T-helper 1 cell treated with Interleukin-12 subunit alpha and Interleukin-12 subunit beta and Interleukin-4 antibody, amounts not matched to agents 30 μg/mL and 1 μg/mL, for 36 hours (primary cell): ENCODE measurements around the gene KIAA1328.
"Not testable (repeated sequence)": the region's sequence is repeated elsewhere in the genome, so short reads cannot be mapped to it uniquely, and the experiment has no call there.

ENCODE experiments used
- H3K27ac Mint-ChIP-seq: one replicate; pipeline ENCODE4 v1.8.0; 2021; ENCODE audit warnings: mild to moderate bottlenecking, mixed read lengths
- H3K27me3 Mint-ChIP-seq: one replicate; pipeline ENCODE4 v1.8.0; 2021; ENCODE audit warnings: low read depth, mixed read lengths
- H3K36me3 Mint-ChIP-seq: one replicate; pipeline ENCODE4 v1.8.0; 2021; ENCODE audit warnings: low read depth, mixed read lengths
- H3K4me1 Mint-ChIP-seq: one replicate; pipeline ENCODE4 v1.8.0; 2021; ENCODE audit warnings: low read depth, mixed read lengths
- H3K4me3 Mint-ChIP-seq: one replicate; pipeline ENCODE4 v1.8.0; 2021; ENCODE audit warnings: mild to moderate bottlenecking, moderate library complexity, mixed read lengths
- H3K9me3 Mint-ChIP-seq: one replicate; pipeline ENCODE4 v1.8.0; 2021; ENCODE audit warnings: mixed read lengths

KIAA1328 gene

DNA sequence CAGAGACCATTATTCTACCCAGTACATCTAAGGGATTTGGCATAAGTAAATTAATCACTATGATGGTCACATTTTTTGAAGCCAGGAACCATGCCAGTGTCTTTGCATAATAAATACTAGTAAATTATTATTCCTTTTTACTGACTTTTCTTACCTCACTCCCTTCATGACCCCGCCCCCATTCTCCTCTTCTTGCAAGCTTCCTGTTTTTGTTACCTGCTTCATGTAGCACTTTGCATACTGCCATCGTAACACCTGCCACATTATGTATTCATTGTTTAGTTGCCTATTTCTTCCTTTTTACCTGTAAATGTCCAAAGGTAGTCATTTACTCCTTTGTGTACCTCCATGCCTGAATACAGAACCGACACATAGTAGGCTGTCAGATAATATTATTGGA lies 309.5 kb downstream of the KIAA1328 start:
- H3K9me3 Mint-ChIP-seq, result no peaks in the 10 kb centered on the region
- H3K4me1 Mint-ChIP-seq, result no peaks in the 10 kb centered on the region
- no peaks in the 10 kb centered on the region for H3K27me3 Mint-ChIP-seq
- no peak overlapping the region for H3K4me3 Mint-ChIP-seq
- H3K36me3 Mint-ChIP-seq, result no peaks in the 10 kb centered on the region
- H3K27ac Mint-ChIP-seq, result no peak overlapping the region

DNA sequence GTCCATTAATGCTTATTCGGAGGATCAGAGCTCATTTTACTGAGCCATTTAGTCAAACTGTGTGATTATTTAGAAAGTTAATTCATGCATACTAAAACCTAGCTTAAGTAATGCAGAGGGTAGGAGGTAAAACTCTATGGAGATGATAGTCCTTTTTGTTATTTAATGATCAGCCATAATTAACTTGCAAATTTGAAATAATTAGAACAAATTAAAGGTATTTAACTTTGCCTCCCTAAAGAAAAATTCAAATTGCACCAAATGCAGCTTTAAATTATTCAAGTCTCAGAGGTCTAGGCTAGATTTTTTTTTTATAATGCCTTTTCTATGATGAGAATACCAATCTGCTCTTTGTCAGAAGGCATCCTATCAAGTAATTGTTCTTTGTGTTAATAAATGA lies 310.9 kb downstream of the KIAA1328 start:
- no peaks in the 10 kb centered on the region for H3K9me3 Mint-ChIP-seq
- H3K27ac Mint-ChIP-seq, result no peak overlapping the region
- H3K27me3 Mint-ChIP-seq, result no peaks in the 10 kb centered on the region
- no peak overlapping the region for H3K4me3 Mint-ChIP-seq
- H3K4me1 Mint-ChIP-seq, result no peaks in the 10 kb centered on the region
- H3K36me3 Mint-ChIP-seq, result no peaks in the 10 kb centered on the region

DNA sequence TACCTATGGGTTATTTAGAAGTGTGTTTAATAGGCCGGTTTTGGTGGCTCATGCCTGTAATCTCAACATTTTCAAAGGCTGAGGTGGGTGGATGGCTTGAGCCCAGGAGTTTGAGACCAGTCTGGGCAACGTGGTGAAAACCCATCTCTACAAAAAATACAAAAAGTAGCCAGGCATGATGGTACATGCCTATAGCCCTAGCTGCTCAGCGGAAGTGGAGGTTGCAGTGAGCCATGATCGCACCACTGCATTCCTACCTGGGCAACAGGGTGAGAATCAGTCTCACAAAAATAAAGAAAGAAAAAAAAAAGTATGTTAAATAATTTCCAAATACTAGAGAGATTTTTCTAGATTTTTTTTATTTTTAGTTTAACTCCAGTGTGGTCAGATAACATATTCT lies 316.0 kb downstream of the KIAA1328 start:
- Mint-ChIP-seq H3K36me3 (no peaks in the 10 kb centered on the region), H3K27ac (no peak overlapping the region), H3K9me3 (no peaks in the 10 kb centered on the region), H3K4me1 (no peaks in the 10 kb centered on the region), H3K27me3 (no peaks in the 10 kb centered on the region), H3K4me3 (no peak overlapping the region)

DNA sequence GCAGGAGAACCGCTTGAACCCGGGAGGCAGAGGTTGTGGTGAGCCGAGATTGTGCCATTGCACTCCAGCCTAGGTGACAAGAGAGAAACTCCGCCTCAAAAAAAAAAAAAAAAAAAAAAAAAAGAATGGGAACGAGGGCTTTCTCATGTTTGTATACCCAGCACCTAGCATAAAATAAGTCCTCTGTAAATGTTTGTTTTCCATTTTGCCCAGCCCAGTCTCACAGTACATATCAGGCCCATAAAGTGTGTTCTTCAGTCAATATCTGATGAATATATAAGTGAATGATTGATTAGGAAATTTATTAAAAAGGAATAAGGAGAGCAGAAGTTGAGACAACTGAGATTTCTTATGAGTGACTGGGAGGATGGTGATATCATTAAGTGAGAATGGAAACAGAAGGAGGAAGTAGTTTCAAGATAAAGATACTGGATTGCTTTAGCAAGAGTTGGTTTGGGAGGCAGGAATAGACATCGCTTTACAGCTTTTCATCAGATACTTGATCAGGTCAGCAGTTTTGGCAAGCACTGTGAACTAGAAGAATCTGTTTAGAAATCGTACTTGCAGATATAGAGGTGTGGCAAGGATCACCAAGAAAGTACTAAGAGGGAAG lies 327.5 kb downstream of the KIAA1328 start:
- no peaks in the 10 kb centered on the region for H3K27me3 Mint-ChIP-seq
- H3K9me3 Mint-ChIP-seq, result no peaks in the 10 kb centered on the region
- H3K4me3 Mint-ChIP-seq, result no peak overlapping the region
- H3K4me1 Mint-ChIP-seq, result no peaks in the 10 kb centered on the region
- H3K36me3 Mint-ChIP-seq, result no peaks in the 10 kb centered on the region
- no peak overlapping the region for H3K27ac Mint-ChIP-seq

DNA sequence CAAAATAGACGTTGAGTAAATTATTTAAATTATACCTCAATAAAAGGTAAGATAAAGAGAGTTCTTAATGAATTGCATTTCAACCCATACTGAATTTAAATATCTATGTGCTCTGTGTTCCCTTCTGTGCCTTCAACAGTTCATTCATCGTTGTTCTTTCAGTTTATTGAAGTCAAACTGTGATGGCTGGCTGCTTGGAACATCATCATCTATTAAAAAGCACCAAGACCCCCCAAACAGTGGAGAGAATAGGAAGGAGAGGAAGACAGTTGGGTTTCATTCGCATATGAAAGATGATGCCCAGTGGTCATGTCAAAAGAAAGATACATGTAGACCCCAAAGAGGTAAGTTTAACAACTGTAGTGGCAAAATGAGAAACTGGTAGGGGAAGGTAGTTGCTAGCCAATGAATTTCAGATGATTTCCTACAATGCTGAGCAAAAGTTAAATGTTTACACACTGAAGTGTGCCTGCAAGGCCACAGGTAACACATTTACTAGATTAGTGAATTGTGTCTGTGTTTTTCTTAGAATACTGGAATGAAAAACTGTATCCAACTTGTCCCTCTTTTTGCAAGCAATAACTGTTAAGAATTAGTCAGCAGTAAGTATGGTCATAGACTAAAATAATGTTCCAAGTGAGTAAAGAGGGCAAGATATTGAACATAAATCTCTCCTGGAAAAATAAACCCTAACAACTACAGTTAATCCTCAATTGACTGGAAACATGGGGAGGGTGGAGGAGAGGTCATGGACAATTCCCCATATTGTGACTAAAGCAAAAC lies 331.3 kb downstream of the KIAA1328 start:
- Mint-ChIP-seq H3K9me3 (no peaks in the 10 kb centered on the region), H3K27ac (no peak overlapping the region), H3K4me3 (no peak overlapping the region), H3K36me3 (no peaks in the 10 kb centered on the region), H3K4me1 (no peaks in the 10 kb centered on the region), H3K27me3 (no peaks in the 10 kb centered on the region)

DNA sequence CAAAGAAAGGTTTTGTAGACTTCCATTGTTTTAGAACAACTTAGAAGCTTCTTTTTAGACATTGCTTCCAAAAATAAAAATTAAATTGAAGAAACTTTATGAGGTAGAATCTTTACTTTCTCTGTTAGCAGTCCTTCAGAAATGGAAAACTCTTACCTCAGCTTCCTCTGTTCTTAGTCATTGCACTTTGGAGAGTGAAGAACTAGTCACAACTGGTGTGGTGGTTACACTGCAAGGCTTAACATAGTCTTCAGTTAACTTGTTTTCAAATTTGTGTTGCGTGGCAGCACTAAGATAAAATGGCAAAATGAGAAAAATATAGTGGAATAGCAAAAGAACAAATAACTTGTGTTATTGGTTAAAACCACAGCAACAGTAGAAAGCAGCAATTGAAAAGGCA lies 332.6 kb downstream of the KIAA1328 start:
- Mint-ChIP-seq H3K4me1 (no peaks in the 10 kb centered on the region), H3K27me3 (no peaks in the 10 kb centered on the region), H3K36me3 (no peaks in the 10 kb centered on the region), H3K27ac (no peak overlapping the region), H3K4me3 (no peak overlapping the region), H3K9me3 (no peaks in the 10 kb centered on the region)

DNA sequence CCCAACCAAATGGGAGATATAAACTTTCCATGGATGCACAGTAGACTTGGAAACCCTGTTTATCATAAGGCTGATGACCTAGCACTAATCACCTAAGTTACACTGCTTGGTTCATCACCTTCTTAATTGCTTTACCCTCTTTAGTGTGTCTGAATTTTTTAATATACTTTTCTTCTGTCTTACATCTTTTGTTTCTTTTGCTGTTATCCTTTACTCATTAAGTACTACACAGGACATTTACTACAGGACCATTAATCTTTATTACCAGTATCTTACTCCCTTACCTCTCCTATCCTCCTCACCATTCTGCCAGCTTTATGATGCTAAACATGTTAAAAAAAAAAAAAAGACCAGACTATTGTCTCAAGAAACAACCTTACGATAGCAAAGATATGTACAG lies 333.6 kb downstream of the KIAA1328 start:
- Mint-ChIP-seq H3K27me3 (no peaks in the 10 kb centered on the region), H3K9me3 (no peaks in the 10 kb centered on the region), H3K4me3 (no peak overlapping the region), H3K27ac (no peak overlapping the region), H3K36me3 (no peaks in the 10 kb centered on the region), H3K4me1 (no peaks in the 10 kb centered on the region)

DNA sequence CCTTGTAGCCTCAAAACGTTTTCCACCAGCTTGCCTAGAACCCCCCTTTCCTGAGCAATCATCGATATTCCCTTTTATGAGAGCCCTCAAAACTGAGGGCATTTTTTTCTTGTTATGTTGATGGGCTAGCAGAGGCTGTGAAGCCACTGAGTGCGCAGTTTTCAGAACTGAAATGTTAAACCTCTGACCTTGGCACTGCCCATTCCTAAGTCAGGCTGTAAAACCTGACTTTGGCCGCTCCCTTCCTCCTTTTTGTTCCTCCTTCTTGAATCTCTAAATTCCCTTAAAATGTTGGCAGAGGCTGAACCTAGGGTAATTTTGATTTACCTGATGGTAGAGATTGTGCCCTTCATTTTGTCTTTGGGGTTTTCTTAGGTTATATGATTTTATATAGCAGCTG lies 334.2 kb downstream of the KIAA1328 start:
- Mint-ChIP-seq H3K4me3 (no peak overlapping the region), H3K27me3 (no peaks in the 10 kb centered on the region), H3K36me3 (no peaks in the 10 kb centered on the region), H3K9me3 (no peaks in the 10 kb centered on the region), H3K4me1 (no peaks in the 10 kb centered on the region), H3K27ac (no peak overlapping the region)

DNA sequence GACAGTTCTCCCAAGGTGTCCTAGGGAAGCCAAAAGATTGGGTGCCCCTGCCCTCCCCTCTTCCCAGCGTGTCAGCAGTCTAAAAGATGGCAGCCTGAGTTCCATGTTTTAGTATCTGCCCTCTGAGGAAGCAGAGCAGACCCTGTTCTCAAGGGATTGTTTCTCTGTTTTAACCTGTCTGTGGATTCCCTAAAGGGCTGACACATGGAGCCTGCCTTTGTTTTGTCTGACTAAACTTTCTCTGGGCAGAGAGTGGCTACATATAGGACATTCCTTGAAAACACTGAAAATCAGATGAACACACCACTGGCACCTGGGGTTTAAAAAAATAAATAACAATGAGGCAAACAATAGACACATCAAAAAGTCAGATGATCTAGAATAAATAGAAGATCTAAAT lies 337.6 kb downstream of the KIAA1328 start:
- Mint-ChIP-seq H3K4me1 (no peaks in the 10 kb centered on the region), H3K27ac (no peak overlapping the region), H3K27me3 (no peaks in the 10 kb centered on the region), H3K4me3 (no peak overlapping the region), H3K36me3 (no peaks in the 10 kb centered on the region), H3K9me3 (no peaks in the 10 kb centered on the region)

DNA sequence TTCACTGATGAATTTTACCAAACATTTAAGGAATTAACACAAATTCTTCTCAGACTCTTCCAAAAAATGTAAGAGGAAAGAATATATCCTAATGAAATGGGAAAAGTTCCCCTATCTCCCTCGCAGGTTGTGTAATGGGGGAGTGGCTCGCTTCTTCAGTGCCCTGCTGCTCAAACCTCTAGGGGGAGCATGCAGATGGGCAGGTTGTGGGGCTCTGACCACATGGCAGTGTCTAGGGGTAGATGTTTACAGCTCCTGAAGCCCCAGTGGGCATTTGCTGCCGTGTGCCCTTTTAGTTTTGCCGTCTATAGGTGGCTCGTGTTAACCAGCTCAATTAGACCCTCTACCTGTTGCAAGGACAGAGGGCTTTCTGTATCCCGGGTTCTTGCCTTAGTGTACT lies 338.0 kb downstream of the KIAA1328 start:
- not testable (repeated sequence) for H3K9me3 Mint-ChIP-seq, H3K4me3 Mint-ChIP-seq, H3K27me3 Mint-ChIP-seq, H3K36me3 Mint-ChIP-seq, H3K4me1 Mint-ChIP-seq, H3K27ac Mint-ChIP-seq

DNA sequence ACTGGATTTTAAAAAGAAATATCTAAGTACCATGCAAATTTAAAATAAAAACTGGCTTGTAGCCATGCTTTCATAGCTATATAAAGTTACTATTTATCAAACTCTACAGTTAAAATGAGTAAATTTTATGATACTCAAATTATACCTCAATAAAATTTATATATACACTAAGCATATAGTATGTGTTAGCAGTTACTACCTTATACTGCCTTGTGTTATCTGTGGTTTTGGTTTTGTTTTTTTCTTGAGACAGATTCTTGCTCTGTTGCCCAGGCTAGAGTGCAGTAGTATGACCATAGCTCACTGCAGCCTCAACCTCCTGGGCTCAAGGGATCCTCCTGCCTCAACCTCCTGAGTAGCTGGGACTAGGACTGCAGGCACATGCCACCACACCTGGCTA lies 342.1 kb downstream of the KIAA1328 start:
- H3K9me3 Mint-ChIP-seq, result no peaks in the 10 kb centered on the region
- H3K4me1 Mint-ChIP-seq, result no peaks in the 10 kb centered on the region
- H3K36me3 Mint-ChIP-seq, result no peaks in the 10 kb centered on the region
- H3K27ac Mint-ChIP-seq, result no peak overlapping the region
- H3K27me3 Mint-ChIP-seq, result no peaks in the 10 kb centered on the region
- H3K4me3 Mint-ChIP-seq, result no peak overlapping the region

DNA sequence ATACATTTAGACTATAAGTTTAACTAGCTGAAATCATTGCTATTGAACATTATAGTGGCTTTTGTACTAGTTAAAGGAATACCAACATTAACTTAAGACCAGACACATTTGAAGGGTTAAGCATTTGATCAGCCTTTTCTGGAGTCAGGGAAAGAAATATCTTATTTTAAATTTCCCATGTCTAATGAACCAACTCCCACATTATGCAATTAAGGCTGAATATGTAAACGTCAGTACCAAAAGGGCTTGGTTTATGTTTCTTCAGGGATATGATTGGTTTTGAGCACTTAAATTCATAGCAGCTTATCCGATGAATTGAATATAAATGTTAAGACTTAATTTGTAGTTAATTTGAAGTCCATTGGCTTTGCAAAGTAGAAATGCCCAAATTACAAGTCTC lies 344.5 kb downstream of the KIAA1328 start:
- H3K36me3 Mint-ChIP-seq, result no peaks in the 10 kb centered on the region
- H3K27me3 Mint-ChIP-seq, result no peaks in the 10 kb centered on the region
- H3K4me1 Mint-ChIP-seq, result no peaks in the 10 kb centered on the region

DNA sequence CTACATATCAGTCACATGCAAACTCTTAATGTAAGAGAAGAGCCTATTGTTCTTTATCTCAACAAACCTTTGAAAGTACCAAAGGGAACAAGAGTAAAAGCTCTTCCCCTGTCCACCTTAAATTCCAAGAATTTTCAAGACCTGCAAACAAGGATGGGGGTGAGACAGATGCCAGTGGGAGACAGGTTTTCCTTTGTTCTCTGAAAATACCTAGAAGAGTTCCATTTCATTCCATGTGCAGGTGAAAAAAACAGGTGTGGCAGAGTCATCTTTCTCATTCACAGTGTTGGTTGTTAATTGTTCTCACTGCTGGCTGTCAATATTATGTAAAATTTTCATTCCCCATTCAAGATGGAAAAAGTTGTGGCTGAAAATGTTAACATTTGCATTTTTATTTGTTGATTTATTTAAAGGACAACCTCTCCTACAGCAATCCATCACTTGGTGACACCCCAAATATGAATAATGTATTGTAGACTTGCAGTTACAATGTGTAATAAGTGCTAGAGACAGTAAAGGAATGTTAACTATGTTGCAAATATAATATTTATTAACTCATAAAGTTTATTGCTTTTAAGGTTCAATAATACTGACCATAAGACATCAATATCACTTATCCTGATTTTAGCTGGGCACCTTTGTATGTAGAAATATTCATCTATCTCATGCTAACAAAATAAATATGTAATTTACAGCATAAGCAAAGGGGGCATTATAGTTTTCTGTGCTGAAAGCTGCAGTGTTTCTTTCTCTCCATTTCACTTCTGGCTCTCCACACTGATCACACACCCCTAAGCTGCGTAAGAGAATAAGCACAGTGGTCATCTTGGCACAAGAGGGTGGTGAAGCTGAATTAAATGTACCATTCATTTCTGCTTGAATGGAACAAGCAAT lies 347.0 kb downstream of the KIAA1328 start:
- no peak overlapping the region for H3K4me3 Mint-ChIP-seq
- H3K27me3 Mint-ChIP-seq, result no peaks in the 10 kb centered on the region
- no peaks in the 10 kb centered on the region for H3K36me3 Mint-ChIP-seq
- no peaks in the 10 kb centered on the region for H3K4me1 Mint-ChIP-seq
- H3K27ac Mint-ChIP-seq, result no peak overlapping the region
- H3K9me3 Mint-ChIP-seq, result no peaks in the 10 kb centered on the region

More for the DNA sequence above, 344.5 kb downstream of the KIAA1328 start:
- Mint-ChIP-seq H3K27ac (no peak overlapping the region), H3K9me3 (no peaks in the 10 kb centered on the region), H3K4me3 (no peak overlapping the region)

DNA sequence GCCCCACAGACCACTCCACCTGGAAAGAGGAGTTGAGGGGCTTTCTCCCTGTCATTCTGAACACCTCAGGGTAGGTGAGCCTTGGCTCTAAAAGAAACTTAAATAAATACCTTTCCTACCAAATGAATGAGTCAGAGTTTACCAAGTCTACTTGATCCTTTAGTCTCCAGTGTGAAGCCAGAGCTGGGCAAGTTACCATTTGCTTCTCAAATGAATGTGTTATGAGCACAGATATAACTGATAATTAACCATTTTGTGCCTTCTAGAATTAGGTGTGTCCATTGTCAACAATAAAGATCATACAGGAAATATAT lies 347.7 kb downstream of the KIAA1328 start:
- H3K4me3 Mint-ChIP-seq, result no peak overlapping the region
- H3K27me3 Mint-ChIP-seq, result no peaks in the 10 kb centered on the region
- H3K4me1 Mint-ChIP-seq, result no peaks in the 10 kb centered on the region
- no peak overlapping the region for H3K27ac Mint-ChIP-seq
- no peaks in the 10 kb centered on the region for H3K9me3 Mint-ChIP-seq
- H3K36me3 Mint-ChIP-seq, result no peaks in the 10 kb centered on the region

DNA sequence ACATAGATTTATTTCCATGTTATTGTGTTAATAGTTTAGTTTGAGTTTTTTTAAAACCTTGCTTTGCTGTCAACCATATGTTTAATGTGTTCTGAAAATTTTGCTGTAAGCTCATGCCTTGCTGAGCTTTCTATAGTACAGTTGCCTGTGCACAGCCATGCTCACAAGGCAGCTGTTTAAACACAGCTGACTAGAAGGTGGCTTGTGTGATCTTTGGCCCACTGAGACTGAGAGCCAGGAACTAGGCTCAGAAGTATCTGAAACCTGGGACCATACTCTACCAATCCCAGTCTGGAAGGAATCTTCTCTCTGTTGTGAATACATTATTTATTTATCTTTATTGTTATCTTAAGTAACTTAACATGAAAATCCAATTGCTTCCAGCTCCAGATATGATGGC lies 350.5 kb downstream of the KIAA1328 start:
- no peaks in the 10 kb centered on the region for H3K36me3 Mint-ChIP-seq
- H3K4me1 Mint-ChIP-seq, result no peaks in the 10 kb centered on the region
- H3K9me3 Mint-ChIP-seq, result no peaks in the 10 kb centered on the region
- no peak overlapping the region for H3K4me3 Mint-ChIP-seq
- H3K27me3 Mint-ChIP-seq, result no peaks in the 10 kb centered on the region
- H3K27ac Mint-ChIP-seq, result no peak overlapping the region
